Measurements from ENCODE around the gene PAPPA2.

The PAPPA2 gene

DNA sequence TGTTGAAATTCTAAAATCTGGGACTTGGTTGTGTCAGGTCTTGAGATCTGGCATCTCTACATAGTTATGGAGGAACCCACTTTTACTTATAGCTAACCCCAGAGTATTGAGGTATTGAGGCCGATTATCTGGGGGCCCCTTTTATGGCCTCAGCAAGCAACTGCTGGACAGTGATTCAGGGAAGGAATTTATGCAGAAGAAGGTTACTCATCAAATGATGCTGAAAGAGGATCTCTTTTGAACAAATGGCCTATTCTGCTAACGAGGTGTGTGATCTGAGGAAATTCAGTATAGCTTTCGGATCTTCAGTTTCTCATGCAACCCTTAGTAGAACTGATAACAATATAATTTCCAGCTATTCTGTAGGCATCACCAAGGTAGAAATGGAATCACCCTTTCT is 239.9 kb downstream of the PAPPA2 start:
- DNase-seq (ENCODE audit: insufficient read length) = no peak
- no peak for FAIRE-seq

DNA sequence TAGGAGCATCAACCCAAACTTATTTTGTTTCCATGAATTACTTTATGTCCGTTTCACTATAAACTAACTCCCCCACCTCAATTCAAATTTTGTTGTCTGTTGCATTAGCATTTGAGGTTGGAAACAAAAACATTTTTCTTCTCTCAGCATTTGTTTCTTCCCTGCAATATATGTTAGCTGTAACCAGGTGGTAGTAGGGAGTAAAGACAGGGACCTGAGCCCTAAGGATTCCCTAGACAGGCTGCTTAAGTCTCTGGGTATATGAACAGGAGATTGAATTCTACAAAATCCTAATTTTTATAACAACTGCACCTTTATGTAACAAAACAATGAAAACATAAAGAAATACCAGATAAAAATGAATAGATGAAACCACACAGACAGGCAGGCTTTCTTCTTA is 242.6 kb downstream of the PAPPA2 start:
- FAIRE-seq = no peak
- no peak for TF ChIP-seq POLR2A (IDR thresholded peaks at IDR 0.05; ENCODE audit: low read depth, low read length)

More for the DNA sequence above, 239.9 kb downstream of the PAPPA2 start:
- TF ChIP-seq POLR2A (IDR thresholded peaks at IDR 0.05; ENCODE audit: low read depth, low read length) (no peak), TAF1 (IDR thresholded peaks at IDR 0.05; ENCODE audit: borderline replicate concordance, low read depth, low read length) (no peak), POLR2AphosphoS5 (IDR thresholded peaks at IDR 0.05; ENCODE audit: low read depth, low read length) (no peak)

GRCh38 chr1:176717066-176717750 is 254.2 kb downstream of the PAPPA2 start:
- no peak for TF ChIP-seq POLR2A (IDR thresholded peaks at IDR 0.05; ENCODE audit: low read depth, low read length)
- no peak for TF ChIP-seq TAF1 (IDR thresholded peaks at IDR 0.05; ENCODE audit: borderline replicate concordance, low read depth, low read length)
- no peak for TF ChIP-seq POLR2AphosphoS5 (IDR thresholded peaks at IDR 0.05; ENCODE audit: low read depth, low read length)
- no peak for FAIRE-seq
- DNase-seq (ENCODE audit: insufficient read length) = no peak

More for the DNA sequence above, 242.6 kb downstream of the PAPPA2 start:
- no peak for DNase-seq (ENCODE audit: insufficient read length)

DNA sequence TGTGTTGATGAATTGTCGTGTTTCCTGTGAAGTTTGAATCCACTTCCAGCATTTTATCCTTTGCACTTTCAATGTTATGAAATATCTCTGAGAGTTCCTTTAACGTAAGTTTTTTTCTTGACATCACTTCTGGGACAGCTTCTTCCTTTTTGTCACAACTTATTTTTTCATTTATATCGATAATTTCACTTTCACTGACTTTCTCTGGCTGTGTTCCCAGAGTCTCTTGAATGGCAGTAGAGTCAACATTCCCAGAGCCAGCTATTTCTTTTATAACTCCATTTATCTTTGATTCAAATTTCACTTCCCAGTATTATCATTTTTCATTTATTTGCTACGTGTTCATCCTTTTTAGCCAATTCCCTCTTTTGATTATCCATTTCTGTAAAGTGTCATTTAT is 256.5 kb downstream of the PAPPA2 start:
- no peak for TF ChIP-seq POLR2A (IDR thresholded peaks at IDR 0.05; ENCODE audit: low read depth, low read length)
- TF ChIP-seq POLR2AphosphoS5 (IDR thresholded peaks at IDR 0.05; ENCODE audit: low read depth, low read length) = no peak
- no peak for TF ChIP-seq TAF1 (IDR thresholded peaks at IDR 0.05; ENCODE audit: borderline replicate concordance, low read depth, low read length)
- no peak for FAIRE-seq
- no peak for DNase-seq (ENCODE audit: insufficient read length)

- FAIRE-seq (no peak), DNase-seq (ENCODE audit: insufficient read length) (no peak)
- TF ChIP-seq TAF1 (IDR thresholded peaks at IDR 0.05; ENCODE audit: borderline replicate concordance, low read depth, low read length) (no peak), POLR2AphosphoS5 (IDR thresholded peaks at IDR 0.05; ENCODE audit: low read depth, low read length) (no peak), POLR2A (IDR thresholded peaks at IDR 0.05; ENCODE audit: low read depth, low read length) (no peak)
Measured at GRCh38 chr1:176720838-176721237, 257.9 kb downstream of the PAPPA2 start.

GRCh38 chr1:176733661-176734060 is 270.7 kb downstream of the PAPPA2 start:
- FAIRE-seq (no peak), DNase-seq (ENCODE audit: insufficient read length) (no peak)
- TF ChIP-seq POLR2A (IDR thresholded peaks at IDR 0.05; ENCODE audit: low read depth, low read length) (no peak), TAF1 (IDR thresholded peaks at IDR 0.05; ENCODE audit: borderline replicate concordance, low read depth, low read length) (no peak), POLR2AphosphoS5 (IDR thresholded peaks at IDR 0.05; ENCODE audit: low read depth, low read length) (no peak)

GRCh38 chr1:176735201-176735600 is 272.2 kb downstream of the PAPPA2 start:
- no peak for DNase-seq (ENCODE audit: insufficient read length)
- FAIRE-seq = no peak
- TF ChIP-seq POLR2AphosphoS5 (IDR thresholded peaks at IDR 0.05; ENCODE audit: low read depth, low read length) = no peak
- no peak for TF ChIP-seq POLR2A (IDR thresholded peaks at IDR 0.05; ENCODE audit: low read depth, low read length)
- TF ChIP-seq TAF1 (IDR thresholded peaks at IDR 0.05; ENCODE audit: borderline replicate concordance, low read depth, low read length) = no peak

GRCh38 chr1:176736015-176736414 is 273.0 kb downstream of the PAPPA2 start:
- no peak for FAIRE-seq
- TF ChIP-seq TAF1 (IDR thresholded peaks at IDR 0.05; ENCODE audit: borderline replicate concordance, low read depth, low read length) = no peak
- no peak for TF ChIP-seq POLR2A (IDR thresholded peaks at IDR 0.05; ENCODE audit: low read depth, low read length)
- TF ChIP-seq POLR2AphosphoS5 (IDR thresholded peaks at IDR 0.05; ENCODE audit: low read depth, low read length) = no peak

DNA sequence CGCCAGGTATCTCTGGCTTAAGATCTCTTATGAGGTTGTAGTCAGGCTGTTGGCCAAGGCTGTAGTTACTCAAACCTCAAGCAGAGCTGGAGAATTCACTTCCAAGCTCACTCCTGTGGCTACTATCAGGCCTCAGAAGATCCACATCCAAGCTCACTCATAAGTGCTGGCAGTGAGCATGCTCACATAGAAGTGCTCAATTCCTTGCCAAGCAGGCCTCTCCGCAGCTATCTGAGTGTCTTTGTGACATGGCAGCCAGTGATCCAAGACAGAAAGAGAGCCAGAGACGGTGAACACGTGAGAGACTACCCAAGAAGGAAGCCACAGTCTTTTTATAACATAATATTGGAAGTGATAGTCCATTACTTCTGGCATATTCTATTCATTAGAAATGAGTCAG is 278.2 kb downstream of the PAPPA2 start:
- no peak for FAIRE-seq

More at GRCh38 chr1:176736015-176736414, 273.0 kb downstream of the PAPPA2 start:
- DNase-seq (ENCODE audit: insufficient read length) = no peak

GRCh38 chr1:176742322-176742721 is 279.3 kb downstream of the PAPPA2 start:
- TF ChIP-seq TAF1 (IDR thresholded peaks at IDR 0.05; ENCODE audit: borderline replicate concordance, low read depth, low read length) (no peak), POLR2AphosphoS5 (IDR thresholded peaks at IDR 0.05; ENCODE audit: low read depth, low read length) (no peak), POLR2A (IDR thresholded peaks at IDR 0.05; ENCODE audit: low read depth, low read length) (no peak)
- DNase-seq (ENCODE audit: insufficient read length) (no peak), FAIRE-seq (no peak)

More for the DNA sequence above, 278.2 kb downstream of the PAPPA2 start:
- no peak for DNase-seq (ENCODE audit: insufficient read length)
- no peak for TF ChIP-seq POLR2AphosphoS5 (IDR thresholded peaks at IDR 0.05; ENCODE audit: low read depth, low read length)
- no peak for TF ChIP-seq TAF1 (IDR thresholded peaks at IDR 0.05; ENCODE audit: borderline replicate concordance, low read depth, low read length)
- no peak for TF ChIP-seq POLR2A (IDR thresholded peaks at IDR 0.05; ENCODE audit: low read depth, low read length)

DNA sequence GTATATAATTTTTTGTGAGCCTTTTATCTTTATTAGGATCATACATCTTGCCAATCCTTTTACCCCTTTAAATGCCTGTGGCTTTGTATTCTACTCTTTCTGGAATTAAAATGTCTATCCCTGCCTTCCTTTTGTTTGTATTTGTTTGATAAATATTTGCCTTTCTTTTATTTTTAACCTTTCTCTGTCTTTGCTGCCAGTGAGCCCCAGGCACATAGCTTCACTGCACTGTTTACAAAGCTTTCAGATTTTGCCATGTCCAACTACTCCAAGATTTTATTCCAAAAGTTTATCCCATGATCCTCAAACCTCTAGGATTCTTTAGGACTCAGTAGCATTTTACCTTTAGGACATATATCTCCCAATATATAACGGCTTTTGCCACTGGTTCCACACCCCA is 281.2 kb downstream of the PAPPA2 start:
- FAIRE-seq = no peak
- TF ChIP-seq TAF1 (IDR thresholded peaks at IDR 0.05; ENCODE audit: borderline replicate concordance, low read depth, low read length) = no peak
- TF ChIP-seq POLR2A (IDR thresholded peaks at IDR 0.05; ENCODE audit: low read depth, low read length) = no peak
- no peak for TF ChIP-seq POLR2AphosphoS5 (IDR thresholded peaks at IDR 0.05; ENCODE audit: low read depth, low read length)
- no peak for DNase-seq (ENCODE audit: insufficient read length)

- TF ChIP-seq TAF1 (IDR thresholded peaks at IDR 0.05; ENCODE audit: borderline replicate concordance, low read depth, low read length) = no peak
- TF ChIP-seq POLR2AphosphoS5 (IDR thresholded peaks at IDR 0.05; ENCODE audit: low read depth, low read length) = no peak
- TF ChIP-seq POLR2A (IDR thresholded peaks at IDR 0.05; ENCODE audit: low read depth, low read length) = no peak
- DNase-seq (ENCODE audit: insufficient read length) (no peak), FAIRE-seq (no peak)
Measured at GRCh38 chr1:176745945-176746344, 283.0 kb downstream of the PAPPA2 start.
